Measurements from ENCODE around the gene NTMT1.
"Not testable (repeated sequence)": the region's sequence is repeated elsewhere in the genome, so short reads cannot be mapped to it uniquely, and the experiment has no call there.

DNA sequence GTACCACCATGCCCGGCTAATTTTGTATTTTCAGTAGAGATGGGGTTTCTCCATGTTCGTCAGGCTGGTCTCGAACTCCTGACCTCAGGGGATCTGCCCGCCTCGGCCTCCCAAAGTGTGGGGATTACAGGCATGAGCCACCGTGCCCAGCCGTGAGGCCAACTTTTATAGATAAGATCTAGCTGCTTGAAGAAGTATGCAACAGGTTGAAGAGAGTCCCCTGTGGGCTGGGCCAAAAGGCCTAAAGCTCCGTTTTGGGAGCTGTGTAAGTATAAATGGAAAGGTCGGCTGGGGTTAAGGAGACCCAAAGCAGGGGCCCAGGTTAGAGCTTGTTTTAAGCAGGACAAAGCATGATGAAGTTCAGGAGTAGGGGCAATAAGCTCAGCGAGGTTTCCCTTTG lies 33.2 kb upstream of the NTMT1 start:
- TF ChIP-seq, protein P1, sequence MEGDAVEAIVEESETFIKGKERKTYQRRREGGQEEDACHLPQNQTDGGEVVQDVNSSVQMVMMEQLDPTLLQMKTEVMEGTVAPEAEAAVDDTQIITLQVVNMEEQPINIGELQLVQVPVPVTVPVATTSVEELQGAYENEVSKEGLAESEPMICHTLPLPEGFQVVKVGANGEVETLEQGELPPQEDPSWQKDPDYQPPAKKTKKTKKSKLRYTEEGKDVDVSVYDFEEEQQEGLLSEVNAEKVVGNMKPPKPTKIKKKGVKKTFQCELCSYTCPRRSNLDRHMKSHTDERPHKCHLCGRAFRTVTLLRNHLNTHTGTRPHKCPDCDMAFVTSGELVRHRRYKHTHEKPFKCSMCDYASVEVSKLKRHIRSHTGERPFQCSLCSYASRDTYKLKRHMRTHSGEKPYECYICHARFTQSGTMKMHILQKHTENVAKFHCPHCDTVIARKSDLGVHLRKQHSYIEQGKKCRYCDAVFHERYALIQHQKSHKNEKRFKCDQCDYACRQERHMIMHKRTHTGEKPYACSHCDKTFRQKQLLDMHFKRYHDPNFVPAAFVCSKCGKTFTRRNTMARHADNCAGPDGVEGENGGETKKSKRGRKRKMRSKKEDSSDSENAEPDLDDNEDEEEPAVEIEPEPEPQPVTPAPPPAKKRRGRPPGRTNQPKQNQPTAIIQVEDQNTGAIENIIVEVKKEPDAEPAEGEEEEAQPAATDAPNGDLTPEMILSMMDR (IDR thresholded peaks at IDR 0.05) = not testable (repeated sequence)
- not testable (repeated sequence) for TF ChIP-seq POLR2A (IDR thresholded peaks at IDR 0.05)

Data from thyroid gland (tissue), 4 donors.